Measurements from ENCODE around the gene KCNMA1. TPM values are rescaled to one million over a fixed set of nuclear protein-coding genes. Genes with fewer than 3 reads are reported as not detected.

Gene KCNMA1
- total RNA-seq, 1 experiment from 2014 or later: 31.3 TPM

DNA sequence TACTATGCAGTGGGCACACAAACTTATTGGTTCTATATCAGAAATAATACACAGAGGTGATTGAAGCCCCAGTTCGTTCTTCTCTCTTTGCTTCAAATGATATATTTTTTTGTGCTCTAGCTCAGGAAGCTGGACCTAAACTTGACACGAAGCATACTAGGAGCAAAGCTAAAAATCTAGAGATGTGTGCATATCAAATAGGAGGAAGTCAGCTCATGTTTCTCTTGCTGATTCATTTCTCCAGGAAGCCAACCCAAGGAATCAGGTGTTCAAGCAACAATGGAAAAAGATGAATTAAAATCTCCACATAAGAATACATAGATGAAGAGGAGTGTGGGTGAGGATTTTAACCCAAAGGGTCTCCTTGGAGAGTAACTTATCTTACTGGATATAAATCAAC, 432.5 kb downstream of the KCNMA1 start:
- no peak overlapping the region for H2AFZ ChIP-seq (ENCODE audit: low read length)
- no peak for DNase-seq
- no peaks in the 10 kb centered on the region for H3K36me3 ChIP-seq (ENCODE audit: insufficient read depth, low read length)
- no peaks in the 10 kb centered on the region for H3K27me3 ChIP-seq (ENCODE audit: low read length)
- no peaks in the 10 kb centered on the region for H3K4me1 ChIP-seq (ENCODE audit: low read length)
- H3K9ac ChIP-seq (ENCODE audit: low read length): no peak overlapping the region
- no peaks in the 10 kb centered on the region for H3K9me2 ChIP-seq (replicated peaks; ENCODE audit: insufficient read depth, low read length)
- H4K20me1 ChIP-seq (ENCODE audit: insufficient read depth, low read depth, low read length): 0 out of 2 replicates have a peak, but pooled peaks cover 4% of the 10 kb centered on the region
- no peaks in the 10 kb centered on the region for H3K79me2 ChIP-seq (ENCODE audit: low read length)
- no peaks in the 10 kb centered on the region for H3K9me3 ChIP-seq (ENCODE audit: low read length)
- H3K4me3 ChIP-seq (ENCODE audit: low read length): no peak overlapping the region
- H3K4me2 ChIP-seq (ENCODE audit: low read depth, low read length, poor library complexity, severe bottlenecking): no peak overlapping the region
- H3K27ac ChIP-seq (ENCODE audit: low read length): no peak overlapping the region

DNA sequence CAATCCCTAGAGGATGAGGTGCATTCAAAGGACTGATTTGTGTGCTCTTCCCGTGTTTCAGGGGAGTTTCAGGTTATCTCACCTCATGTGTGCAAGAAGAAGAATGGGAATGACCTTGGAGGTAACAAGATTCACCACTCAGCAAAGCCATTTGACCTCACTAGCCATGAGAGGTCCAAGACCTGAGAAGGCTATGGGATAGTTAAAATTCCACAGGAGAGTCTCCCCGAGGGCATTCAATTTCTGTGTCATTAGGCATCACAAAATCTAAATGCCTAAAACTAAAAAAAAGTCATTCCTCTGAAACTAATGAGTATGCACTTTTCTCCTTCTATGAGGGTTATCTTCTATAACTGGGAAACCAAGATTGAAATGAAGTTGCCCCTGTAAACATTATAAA, 433.4 kb downstream of the KCNMA1 start:
- DNase-seq: no peak
- H3K4me3 ChIP-seq (ENCODE audit: low read length): no peak overlapping the region
- H3K9me2 ChIP-seq (replicated peaks; ENCODE audit: insufficient read depth, low read length): no peaks in the 10 kb centered on the region
- no peak overlapping the region for H3K4me2 ChIP-seq (ENCODE audit: low read depth, low read length, poor library complexity, severe bottlenecking)
- H3K27me3 ChIP-seq (ENCODE audit: low read length): no peaks in the 10 kb centered on the region
- H3K9ac ChIP-seq (ENCODE audit: low read length): no peak overlapping the region
- no peak overlapping the region for H3K27ac ChIP-seq (ENCODE audit: low read length)
- H3K4me1 ChIP-seq (ENCODE audit: low read length): no peaks in the 10 kb centered on the region
- H3K9me3 ChIP-seq (ENCODE audit: low read length): no peaks in the 10 kb centered on the region
- no peaks in the 10 kb centered on the region for H3K79me2 ChIP-seq (ENCODE audit: low read length)
- 0 out of 2 replicates have a peak, but pooled peaks cover 4% of the 10 kb centered on the region for H4K20me1 ChIP-seq (ENCODE audit: insufficient read depth, low read depth, low read length)
- H2AFZ ChIP-seq (ENCODE audit: low read length): no peak overlapping the region
- H3K36me3 ChIP-seq (ENCODE audit: insufficient read depth, low read length): no peaks in the 10 kb centered on the region

DNA sequence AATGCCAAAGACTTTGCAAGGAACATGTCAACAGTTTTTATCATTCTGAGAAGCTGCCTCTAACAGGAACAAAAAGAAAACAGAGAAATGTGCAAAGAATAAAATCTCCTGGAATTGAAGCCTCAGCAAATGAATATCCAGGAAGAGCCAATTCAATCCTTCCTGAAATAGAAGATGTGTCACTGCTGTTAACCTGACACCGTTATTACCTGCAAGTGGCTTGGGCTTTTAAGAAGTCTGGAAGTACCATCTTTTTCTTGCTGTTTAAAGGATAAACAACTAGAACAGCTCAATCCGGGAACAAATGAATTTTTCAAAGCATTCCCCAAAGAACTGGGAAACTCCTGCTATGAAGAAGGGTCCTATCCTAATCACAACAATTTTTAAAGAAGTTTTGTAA, 434.8 kb downstream of the KCNMA1 start:
- H3K9me2 ChIP-seq (replicated peaks; ENCODE audit: insufficient read depth, low read length): no peaks in the 10 kb centered on the region
- peaks cover under 1% of the 10 kb centered on the region; the same call in 1 of the 2 replicates for H3K4me1 ChIP-seq (ENCODE audit: low read length)

GRCh38 chr10:77201135-77202106, 436.2 kb downstream of the KCNMA1 start:
- H3K36me3 ChIP-seq (ENCODE audit: insufficient read depth, low read length): no peaks in the 10 kb centered on the region
- 0 out of 2 replicates have a peak, but pooled peaks cover 4% of the 10 kb centered on the region for H4K20me1 ChIP-seq (ENCODE audit: insufficient read depth, low read depth, low read length)
- H3K79me2 ChIP-seq (ENCODE audit: low read length): no peaks in the 10 kb centered on the region
- no peak overlapping the region for H3K9ac ChIP-seq (ENCODE audit: low read length)
- DNase-seq: no peak
- no peaks in the 10 kb centered on the region for H3K27me3 ChIP-seq (ENCODE audit: low read length)
- H3K9me2 ChIP-seq (replicated peaks; ENCODE audit: insufficient read depth, low read length): no peaks in the 10 kb centered on the region
- H3K4me1 ChIP-seq (ENCODE audit: low read length): peaks cover 4% of the 10 kb centered on the region; the same call in 1 of the 2 replicates
- H3K4me2 ChIP-seq (ENCODE audit: low read depth, low read length, poor library complexity, severe bottlenecking): no peak overlapping the region
- no peaks in the 10 kb centered on the region for H3K9me3 ChIP-seq (ENCODE audit: low read length)
- no peak overlapping the region for H3K27ac ChIP-seq (ENCODE audit: low read length)
- no peak overlapping the region for H3K4me3 ChIP-seq (ENCODE audit: low read length)
- no peak overlapping the region for H2AFZ ChIP-seq (ENCODE audit: low read length)

More for the DNA sequence above, 434.8 kb downstream of the KCNMA1 start:
- H3K4me2 ChIP-seq (ENCODE audit: low read depth, low read length, poor library complexity, severe bottlenecking): no peak overlapping the region
- H3K9ac ChIP-seq (ENCODE audit: low read length): no peak overlapping the region
- H3K27ac ChIP-seq (ENCODE audit: low read length): no peak overlapping the region
- no peak for DNase-seq
- 0 out of 2 replicates have a peak, but pooled peaks cover 4% of the 10 kb centered on the region for H4K20me1 ChIP-seq (ENCODE audit: insufficient read depth, low read depth, low read length)
- no peak overlapping the region for H3K4me3 ChIP-seq (ENCODE audit: low read length)
- no peaks in the 10 kb centered on the region for H3K9me3 ChIP-seq (ENCODE audit: low read length)
- H3K36me3 ChIP-seq (ENCODE audit: insufficient read depth, low read length): no peaks in the 10 kb centered on the region
- H2AFZ ChIP-seq (ENCODE audit: low read length): no peak overlapping the region
- no peaks in the 10 kb centered on the region for H3K27me3 ChIP-seq (ENCODE audit: low read length)
- H3K79me2 ChIP-seq (ENCODE audit: low read length): no peaks in the 10 kb centered on the region

GRCh38 chr10:77197544-77197943, 440.1 kb downstream of the KCNMA1 start:
- no peak overlapping the region for H3K9ac ChIP-seq (ENCODE audit: low read length)
- no peaks in the 10 kb centered on the region for H3K36me3 ChIP-seq (ENCODE audit: insufficient read depth, low read length)

DNA sequence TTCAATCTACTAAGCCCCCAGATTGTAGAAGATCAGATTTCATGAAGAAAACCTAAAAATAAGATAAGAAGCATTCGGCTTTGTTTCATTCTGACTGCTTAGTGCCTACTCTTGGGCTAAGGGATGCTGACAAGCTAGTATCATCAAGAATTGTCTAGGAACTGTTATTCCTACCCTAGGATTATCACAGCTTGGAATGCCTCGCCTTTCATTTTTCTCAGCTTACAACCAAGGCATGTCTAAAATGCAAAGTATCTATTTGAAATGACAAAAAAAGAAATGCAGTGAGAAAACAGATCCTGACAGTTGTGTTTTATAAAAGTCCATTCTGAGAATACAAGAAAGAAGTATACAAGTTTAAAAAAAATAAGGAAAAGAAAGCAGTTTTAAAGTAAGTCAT, 441.0 kb downstream of the KCNMA1 start:
- no peak overlapping the region for H2AFZ ChIP-seq (ENCODE audit: low read length)
- no peaks in the 10 kb centered on the region for H3K9me3 ChIP-seq (ENCODE audit: low read length)
- no peak overlapping the region for H3K4me3 ChIP-seq (ENCODE audit: low read length)
- no peak overlapping the region for H3K9ac ChIP-seq (ENCODE audit: low read length)
- H3K79me2 ChIP-seq (ENCODE audit: low read length): no peaks in the 10 kb centered on the region
- no peaks in the 10 kb centered on the region for H3K9me2 ChIP-seq (replicated peaks; ENCODE audit: insufficient read depth, low read length)
- H3K4me2 ChIP-seq (ENCODE audit: low read depth, low read length, poor library complexity, severe bottlenecking): no peak overlapping the region
- no peak overlapping the region for H3K27ac ChIP-seq (ENCODE audit: low read length)
- no peaks in the 10 kb centered on the region for H3K36me3 ChIP-seq (ENCODE audit: insufficient read depth, low read length)
- H3K4me1 ChIP-seq (ENCODE audit: low read length): peaks cover 4% of the 10 kb centered on the region; the same call in 1 of the 2 replicates
- H3K27me3 ChIP-seq (ENCODE audit: low read length): no peaks in the 10 kb centered on the region
- no peaks in the 10 kb centered on the region; the same call in 1 of the 2 replicates for H4K20me1 ChIP-seq (ENCODE audit: insufficient read depth, low read depth, low read length)
- no peak for DNase-seq

More at GRCh38 chr10:77197544-77197943, 440.1 kb downstream of the KCNMA1 start:
- H3K27ac ChIP-seq (ENCODE audit: low read length): no peak overlapping the region
- H4K20me1 ChIP-seq (ENCODE audit: insufficient read depth, low read depth, low read length): no peaks in the 10 kb centered on the region; the same call in 1 of the 2 replicates
- H3K9me3 ChIP-seq (ENCODE audit: low read length): no peaks in the 10 kb centered on the region
- DNase-seq: no peak
- H3K4me1 ChIP-seq (ENCODE audit: low read length): peaks cover 4% of the 10 kb centered on the region; the same call in 1 of the 2 replicates
- H3K27me3 ChIP-seq (ENCODE audit: low read length): no peaks in the 10 kb centered on the region
- no peak overlapping the region for H2AFZ ChIP-seq (ENCODE audit: low read length)
- H3K4me2 ChIP-seq (ENCODE audit: low read depth, low read length, poor library complexity, severe bottlenecking): no peak overlapping the region
- H3K79me2 ChIP-seq (ENCODE audit: low read length): no peaks in the 10 kb centered on the region
- no peaks in the 10 kb centered on the region for H3K9me2 ChIP-seq (replicated peaks; ENCODE audit: insufficient read depth, low read length)
- H3K4me3 ChIP-seq (ENCODE audit: low read length): no peak overlapping the region

GRCh38 chr10:77195101-77195500, 442.5 kb downstream of the KCNMA1 start:
- H4K20me1 ChIP-seq (ENCODE audit: insufficient read depth, low read depth, low read length): no peaks in the 10 kb centered on the region; the same call in 1 of the 2 replicates
- no peak overlapping the region for H3K9ac ChIP-seq (ENCODE audit: low read length)
- H3K36me3 ChIP-seq (ENCODE audit: insufficient read depth, low read length): no peaks in the 10 kb centered on the region
- H2AFZ ChIP-seq (ENCODE audit: low read length): no peak overlapping the region
- no peaks in the 10 kb centered on the region for H3K9me2 ChIP-seq (replicated peaks; ENCODE audit: insufficient read depth, low read length)
- peaks cover 4% of the 10 kb centered on the region; the same call in 1 of the 2 replicates for H3K4me1 ChIP-seq (ENCODE audit: low read length)
- H3K27me3 ChIP-seq (ENCODE audit: low read length): no peaks in the 10 kb centered on the region
- H3K79me2 ChIP-seq (ENCODE audit: low read length): no peaks in the 10 kb centered on the region
- no peak overlapping the region for H3K27ac ChIP-seq (ENCODE audit: low read length)
- H3K4me2 ChIP-seq (ENCODE audit: low read depth, low read length, poor library complexity, severe bottlenecking): no peak overlapping the region
- H3K4me3 ChIP-seq (ENCODE audit: low read length): no peak overlapping the region
- no peaks in the 10 kb centered on the region for H3K9me3 ChIP-seq (ENCODE audit: low read length)
- no peak for DNase-seq

- no peak overlapping the region for H3K27ac ChIP-seq (ENCODE audit: low read length)
- H3K9me2 ChIP-seq (replicated peaks; ENCODE audit: insufficient read depth, low read length): no peaks in the 10 kb centered on the region
- no peaks in the 10 kb centered on the region for H3K27me3 ChIP-seq (ENCODE audit: low read length)
- no peaks in the 10 kb centered on the region for H3K36me3 ChIP-seq (ENCODE audit: insufficient read depth, low read length)
- H3K4me2 ChIP-seq (ENCODE audit: low read depth, low read length, poor library complexity, severe bottlenecking): no peak overlapping the region
- H3K9me3 ChIP-seq (ENCODE audit: low read length): no peaks in the 10 kb centered on the region
- no peak overlapping the region for H3K9ac ChIP-seq (ENCODE audit: low read length)
- H3K4me3 ChIP-seq (ENCODE audit: low read length): no peak overlapping the region
- no peak overlapping the region for H2AFZ ChIP-seq (ENCODE audit: low read length)
- peaks cover 4% of the 10 kb centered on the region; the same call in 1 of the 2 replicates for H3K4me1 ChIP-seq (ENCODE audit: low read length)
- H4K20me1 ChIP-seq (ENCODE audit: insufficient read depth, low read depth, low read length): no peaks in the 10 kb centered on the region; the same call in 1 of the 2 replicates
- no peaks in the 10 kb centered on the region for H3K79me2 ChIP-seq (ENCODE audit: low read length)
- no peak for DNase-seq
Observed at GRCh38 chr10:77193001-77193400, 444.6 kb downstream of the KCNMA1 start.
